ENCODE data around the gene TMPRSS9. TPM values are rescaled to one million over a fixed set of nuclear protein-coding genes. Genes with fewer than 3 reads are reported as not detected.

TMPRSS9 gene
- polyA plus RNA-seq, 1 donor from 2014 or later: not detected

GRCh38 chr19:2350656-2351055 lies 9.4 kb upstream of the TMPRSS9 start:
- Histone ChIP-seq H3K9me3 (ENCODE audit: low read length) (no peaks in the 10 kb centered on the region), H3F3A (ENCODE audit: insufficient read depth, low read length, poor library complexity, severe bottlenecking) (no peaks in the 10 kb centered on the region), H3K9ac (ENCODE audit: low read length) (no peak overlapping the region), H3K4me2 (ENCODE audit: low read length) (no peak overlapping the region), H3K9me2 (ENCODE audit: insufficient read depth, low read length) (no peaks in the 10 kb centered on the region), H3K36me3 (ENCODE audit: insufficient read depth, low read length) (no peaks in the 10 kb centered on the region), H4K20me1 (ENCODE audit: insufficient read depth) (no peaks in the 10 kb centered on the region), H3K27me3 (ENCODE audit: insufficient read depth, low read depth, low read length) (no peaks in the 10 kb centered on the region), H3K27ac (ENCODE audit: low read length) (no peak overlapping the region), H3K4me3 (ENCODE audit: low read length) (no peak overlapping the region), H3K79me2 (replicated peaks; ENCODE audit: insufficient read depth, low read length) (no peaks in the 10 kb centered on the region), H2AFZ (ENCODE audit: low read depth, low read length) (no peak overlapping the region)
- TF ChIP-seq MXI1 (conservative IDR thresholded peaks at IDR 0.05; ENCODE audit: poor library complexity, severe bottlenecking): no peak
- no peak for TF ChIP-seq CTCF (IDR thresholded peaks at IDR 0.05; ENCODE audit: poor library complexity, severe bottlenecking)
- no peak for TF ChIP-seq EZH2 (IDR thresholded peaks at IDR 0.05; ENCODE audit: borderline replicate concordance, insufficient read depth, low read length, poor library complexity, severe bottlenecking)
- no peak for TF ChIP-seq REST (IDR thresholded peaks at IDR 0.05; ENCODE audit: borderline replicate concordance)
- TF ChIP-seq POLR2AphosphoS5 (IDR thresholded peaks at IDR 0.05): no peak
- TF ChIP-seq SMC3 (conservative IDR thresholded peaks at IDR 0.05; ENCODE audit: poor library complexity): no peak
- no peak for TF ChIP-seq EP300 (conservative IDR thresholded peaks at IDR 0.05; ENCODE audit: poor library complexity, severe bottlenecking)
- TF ChIP-seq TAF1 (IDR thresholded peaks at IDR 0.05; ENCODE audit: low read depth): no peak

- H2AFZ ChIP-seq (ENCODE audit: low read depth, low read length): no peak overlapping the region
- no peaks in the 10 kb centered on the region for H3K36me3 ChIP-seq (ENCODE audit: insufficient read depth, low read length)
- H3K9me2 ChIP-seq (ENCODE audit: insufficient read depth, low read length): no peaks in the 10 kb centered on the region
- H3K4me3 ChIP-seq (ENCODE audit: low read length): no peak overlapping the region
- H3K27ac ChIP-seq (ENCODE audit: low read length): no peak overlapping the region
- no peaks in the 10 kb centered on the region for H3K79me2 ChIP-seq (replicated peaks; ENCODE audit: insufficient read depth, low read length)
- H4K20me1 ChIP-seq (ENCODE audit: insufficient read depth): no peaks in the 10 kb centered on the region
- H3F3A ChIP-seq (ENCODE audit: insufficient read depth, low read length, poor library complexity, severe bottlenecking): no peaks in the 10 kb centered on the region
- H3K9me3 ChIP-seq (ENCODE audit: low read length): no peaks in the 10 kb centered on the region
- no peaks in the 10 kb centered on the region for H3K27me3 ChIP-seq (ENCODE audit: insufficient read depth, low read depth, low read length)
- TF ChIP-seq REST (IDR thresholded peaks at IDR 0.05; ENCODE audit: borderline replicate concordance) (no peak), EZH2 (IDR thresholded peaks at IDR 0.05; ENCODE audit: borderline replicate concordance, insufficient read depth, low read length, poor library complexity, severe bottlenecking) (no peak), CTCF (IDR thresholded peaks at IDR 0.05; ENCODE audit: poor library complexity, severe bottlenecking) (no peak), POLR2AphosphoS5 (IDR thresholded peaks at IDR 0.05) (no peak), MXI1 (conservative IDR thresholded peaks at IDR 0.05; ENCODE audit: poor library complexity, severe bottlenecking) (no peak), RAD21 (conservative IDR thresholded peaks at IDR 0.05) (no peak), EP300 (conservative IDR thresholded peaks at IDR 0.05; ENCODE audit: poor library complexity, severe bottlenecking) (no peak), TAF1 (IDR thresholded peaks at IDR 0.05; ENCODE audit: low read depth) (no peak), SMC3 (conservative IDR thresholded peaks at IDR 0.05; ENCODE audit: poor library complexity) (no peak)
- H3K9ac ChIP-seq (ENCODE audit: low read length): no peak overlapping the region
- H3K4me2 ChIP-seq (ENCODE audit: low read length): no peak overlapping the region
Observed at GRCh38 chr19:2351591-2351990, 8.5 kb upstream of the TMPRSS9 start.

Data from neural cell (in vitro differentiated cells).